SIG-M5 treated with dmso at 0.1 percent for 504 hours (cell line): ENCODE results near the gene SPN.
"Not testable (repeated sequence)": the region's sequence is repeated elsewhere in the genome, so short reads cannot be mapped to it uniquely, and the experiment has no call there.

Experiments
- DNase-seq: peaks from one replicate; lab custom pipeline; 2025; ENCODE audit not compliant: unreplicated experiment; lab: John Stamatoyannopoulos, UW

SPN gene

GRCh38 chr16:29663016-29663806 lies at the start of gene SPN:
Gene SPN (plus strand): TSS chr16:29663247. CDS start chr16:29663729, 482 bp downstream.
- peak; percentile 75 for DNase-seq

GRCh38 chr16:29613307-29614057 lies 49.6 kb upstream of the SPN start:
- DNase-seq, result peak; percentile 72

GRCh38 chr16:29614691-29615314 lies 48.2 kb upstream of the SPN start:
- not testable (repeated sequence) for DNase-seq

GRCh38 chr16:29616127-29616526 lies 46.9 kb upstream of the SPN start:
- not testable (repeated sequence) for DNase-seq

GRCh38 chr16:29620591-29620990 lies 42.5 kb upstream of the SPN start:
- DNase-seq, result not testable (repeated sequence)

- not testable (repeated sequence) for DNase-seq
Observed at GRCh38 chr16:29622738-29623137, 40.3 kb upstream of the SPN start.

GRCh38 chr16:29623253-29623652 lies 39.8 kb upstream of the SPN start:
- DNase-seq, result not testable (repeated sequence)

GRCh38 chr16:29625114-29625513 lies 37.9 kb upstream of the SPN start:
- not testable (repeated sequence) for DNase-seq

- DNase-seq, result not testable (repeated sequence)
Observed at GRCh38 chr16:29626778-29627331, 36.2 kb upstream of the SPN start.

GRCh38 chr16:29627661-29628075 lies 35.4 kb upstream of the SPN start:
- peak; percentile 60 for DNase-seq

- not testable (repeated sequence) for DNase-seq
Observed at GRCh38 chr16:29628707-29629106, 34.3 kb upstream of the SPN start.

- not testable (repeated sequence) for DNase-seq
Observed at GRCh38 chr16:29629318-29629717, 33.7 kb upstream of the SPN start.

- not testable (repeated sequence) for DNase-seq
Observed at GRCh38 chr16:29631658-29632057, 31.4 kb upstream of the SPN start.

GRCh38 chr16:29635902-29636301 lies 27.1 kb upstream of the SPN start:
- DNase-seq, result not testable (repeated sequence)

GRCh38 chr16:29636368-29636767 lies 26.7 kb upstream of the SPN start:
- DNase-seq, result not testable (repeated sequence)

- not testable (repeated sequence) for DNase-seq
Observed at GRCh38 chr16:29638751-29639150, 24.3 kb upstream of the SPN start.

GRCh38 chr16:29641561-29641960 lies 21.5 kb upstream of the SPN start:
- DNase-seq, result no peak

GRCh38 chr16:29643596-29643995 lies 19.5 kb upstream of the SPN start:
- no peak for DNase-seq

- DNase-seq, result no peak
Observed at GRCh38 chr16:29644338-29644857, 18.6 kb upstream of the SPN start.

GRCh38 chr16:29644973-29645693 lies 17.9 kb upstream of the SPN start:
- no peak for DNase-seq
